ENCODE data around the gene SYT15.

DNA sequence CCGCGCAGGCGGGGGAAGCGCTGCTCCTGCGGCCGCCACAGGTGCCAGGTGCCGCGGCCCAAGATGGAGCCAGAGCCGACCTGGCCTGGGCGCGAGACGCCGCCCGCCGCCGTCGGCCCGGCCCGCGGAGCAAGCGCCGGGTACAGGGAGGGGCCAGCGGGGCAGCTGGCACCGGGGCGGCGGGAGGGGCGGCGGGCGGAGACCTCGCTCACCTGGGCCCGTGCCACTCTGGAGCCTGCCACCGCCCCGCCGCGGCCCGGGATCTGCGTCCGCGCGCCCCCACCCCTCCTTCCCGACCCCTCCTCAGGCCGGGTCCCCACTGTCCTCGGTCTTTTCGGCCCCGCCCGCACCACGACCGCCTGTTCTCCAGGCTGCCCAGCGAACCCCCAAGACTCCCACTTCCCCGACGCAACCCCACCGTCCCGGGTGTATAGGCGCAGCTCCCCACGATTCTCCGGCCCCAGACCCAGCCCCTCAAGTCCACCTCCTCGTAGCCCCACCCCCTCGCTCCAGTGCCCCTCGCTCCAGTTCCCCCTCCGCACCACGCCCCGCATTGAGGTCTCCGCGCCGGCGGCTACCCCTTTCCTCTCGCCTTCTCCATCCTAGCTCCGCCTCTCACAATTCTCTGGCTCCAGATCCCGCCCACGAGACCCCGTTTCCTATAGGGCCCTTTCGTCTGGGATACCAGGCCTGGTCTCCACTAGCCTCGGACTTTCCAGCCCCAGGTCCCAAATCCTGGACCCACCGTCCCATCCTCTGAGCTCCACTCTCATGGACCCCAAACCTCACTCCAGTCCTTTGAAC, 22.2 kb upstream of the SYT15 start, which contains the start of gene GPRIN2:
- TF ChIP-seq CTCF (IDR thresholded peaks at IDR 0.05) = no peak
- TF ChIP-seq POLR2A (IDR thresholded peaks at IDR 0.05) = no peak

All from lower leg skin (tissue), 3 donors.